GM12801 (cell line): ENCODE results near the gene NTM.

Source experiments
- TF ChIP-seq, protein P1 (sequence below): IDR thresholded peaks from one replicate; pipeline ENCODE4 v1.5.1; 2011; ENCODE audit warnings: control low read depth; ENCODE audit not compliant: insufficient read length; ENCODE audit errors: extremely low read depth

Gene NTM

DNA sequence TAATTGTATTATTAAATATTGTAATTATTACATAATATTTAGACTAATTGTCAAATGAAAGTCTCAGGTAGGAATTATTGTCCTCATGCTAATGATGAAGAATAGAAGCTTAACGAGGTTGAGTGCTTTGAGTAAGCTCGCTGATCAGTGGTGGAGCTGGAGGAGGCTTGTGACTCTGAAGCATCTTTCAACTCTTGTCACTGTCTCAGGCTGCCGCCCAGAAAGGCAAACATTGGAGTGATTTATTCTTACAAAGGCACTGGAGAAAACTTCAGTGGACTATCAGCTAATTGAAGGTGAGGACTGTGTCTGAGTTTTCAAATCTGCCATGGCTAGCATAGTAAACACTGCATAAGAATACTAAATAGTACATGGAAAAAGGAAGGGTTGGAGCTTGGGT is 595.1 kb downstream of the NTM start:
- TF ChIP-seq, protein P1, sequence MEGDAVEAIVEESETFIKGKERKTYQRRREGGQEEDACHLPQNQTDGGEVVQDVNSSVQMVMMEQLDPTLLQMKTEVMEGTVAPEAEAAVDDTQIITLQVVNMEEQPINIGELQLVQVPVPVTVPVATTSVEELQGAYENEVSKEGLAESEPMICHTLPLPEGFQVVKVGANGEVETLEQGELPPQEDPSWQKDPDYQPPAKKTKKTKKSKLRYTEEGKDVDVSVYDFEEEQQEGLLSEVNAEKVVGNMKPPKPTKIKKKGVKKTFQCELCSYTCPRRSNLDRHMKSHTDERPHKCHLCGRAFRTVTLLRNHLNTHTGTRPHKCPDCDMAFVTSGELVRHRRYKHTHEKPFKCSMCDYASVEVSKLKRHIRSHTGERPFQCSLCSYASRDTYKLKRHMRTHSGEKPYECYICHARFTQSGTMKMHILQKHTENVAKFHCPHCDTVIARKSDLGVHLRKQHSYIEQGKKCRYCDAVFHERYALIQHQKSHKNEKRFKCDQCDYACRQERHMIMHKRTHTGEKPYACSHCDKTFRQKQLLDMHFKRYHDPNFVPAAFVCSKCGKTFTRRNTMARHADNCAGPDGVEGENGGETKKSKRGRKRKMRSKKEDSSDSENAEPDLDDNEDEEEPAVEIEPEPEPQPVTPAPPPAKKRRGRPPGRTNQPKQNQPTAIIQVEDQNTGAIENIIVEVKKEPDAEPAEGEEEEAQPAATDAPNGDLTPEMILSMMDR = no peak

DNA sequence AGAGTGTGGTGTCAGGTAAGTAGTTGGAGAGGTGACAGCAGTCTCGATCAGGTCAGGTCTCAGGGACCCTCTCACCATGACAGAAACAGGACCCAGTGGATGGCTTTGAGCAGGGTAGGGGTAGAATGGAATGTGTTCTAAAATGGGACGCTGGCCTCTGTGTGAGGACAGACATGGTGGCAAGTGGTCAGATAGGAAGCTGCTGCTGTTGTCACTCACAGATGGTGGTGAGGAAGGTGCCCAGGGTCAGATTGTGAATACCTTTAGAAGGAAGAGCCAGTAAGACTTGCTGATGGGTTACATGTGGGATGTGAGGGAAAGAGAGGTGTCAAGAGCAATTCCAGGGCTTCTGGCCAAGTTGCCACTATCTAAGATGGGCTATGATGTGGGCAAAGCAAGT is 596.3 kb downstream of the NTM start:
- TF ChIP-seq, protein P1 = no peak

DNA sequence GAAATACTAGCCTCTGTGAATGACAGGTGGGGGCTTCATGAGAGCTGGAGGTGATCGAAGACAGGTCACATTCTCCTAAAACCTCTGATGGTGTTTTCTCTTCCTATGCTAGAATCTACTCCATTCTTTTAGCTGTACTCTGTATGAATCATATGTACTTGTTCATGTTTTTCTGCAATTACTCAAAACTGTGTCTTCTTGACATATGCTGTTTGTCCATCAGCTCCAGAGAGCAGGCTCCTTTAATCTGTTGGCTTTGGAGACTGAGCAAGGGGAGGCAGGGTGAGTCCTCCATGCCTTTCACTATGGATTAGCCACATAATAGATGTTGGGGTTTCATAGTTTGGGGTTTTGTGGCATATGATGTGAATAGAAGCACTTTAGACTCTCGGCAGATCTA is 598.8 kb downstream of the NTM start:
- TF ChIP-seq, protein P1 = no peak

DNA sequence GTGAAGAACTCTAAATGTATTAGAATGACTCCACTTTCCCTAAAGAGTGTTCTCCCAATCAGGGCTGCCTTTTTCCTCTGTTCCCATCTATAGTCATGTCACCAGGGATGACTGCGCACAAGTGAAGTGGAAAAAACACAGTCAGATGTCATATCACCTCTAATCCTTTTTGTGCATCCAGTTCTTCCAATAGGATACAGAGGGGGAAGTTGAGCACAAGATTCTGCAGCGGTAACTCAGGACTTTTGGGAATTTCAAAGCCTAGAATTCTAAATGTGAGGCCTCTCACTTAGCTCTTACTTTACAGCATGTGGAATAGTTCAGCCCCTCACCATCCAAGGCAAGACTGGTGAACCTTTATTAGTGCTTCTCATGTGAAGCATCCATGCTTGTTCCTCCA is 602.6 kb downstream of the NTM start:
- TF ChIP-seq, protein P1 = no peak

DNA sequence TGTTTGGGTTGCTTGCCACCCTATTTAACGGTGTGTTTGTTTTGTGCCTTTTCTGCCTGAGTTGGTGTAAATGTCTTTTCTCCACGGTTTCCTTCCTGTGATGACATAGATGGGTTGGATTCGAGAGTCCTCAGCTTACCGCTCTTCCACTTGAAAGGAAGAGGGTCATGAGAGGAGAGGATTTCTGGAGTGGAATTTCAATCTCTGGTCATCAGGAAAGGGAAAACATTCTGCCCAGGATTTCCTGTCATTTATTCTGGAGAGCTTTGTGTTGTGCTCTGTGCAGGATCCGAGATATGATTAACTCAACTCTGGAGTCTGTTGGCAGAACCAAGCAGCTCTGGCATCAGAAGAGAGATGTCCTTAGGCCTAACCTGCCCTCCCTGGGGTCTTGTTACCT is 605.2 kb downstream of the NTM start:
- TF ChIP-seq, protein P1 = no peak

DNA sequence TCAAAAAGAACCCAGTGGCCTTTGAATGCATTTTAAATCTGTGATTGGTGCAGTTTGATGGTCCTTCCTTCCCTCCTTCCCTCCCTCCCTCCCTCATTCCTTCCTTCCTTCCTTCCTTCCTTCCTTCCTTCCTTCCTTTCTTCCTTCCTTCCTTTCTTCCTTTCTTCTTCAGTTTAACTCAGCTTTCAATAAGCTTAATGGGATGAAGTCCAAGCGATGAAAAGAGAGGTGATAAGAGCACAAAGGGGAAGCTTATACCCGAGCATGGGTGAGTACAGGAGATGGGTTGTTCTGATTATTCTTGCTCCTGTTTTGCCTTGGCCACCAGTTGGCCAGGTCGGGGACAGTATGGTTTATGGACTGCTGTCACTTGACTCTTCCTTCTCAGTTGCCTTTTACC is 605.6 kb downstream of the NTM start:
- TF ChIP-seq, protein P1 = no peak

DNA sequence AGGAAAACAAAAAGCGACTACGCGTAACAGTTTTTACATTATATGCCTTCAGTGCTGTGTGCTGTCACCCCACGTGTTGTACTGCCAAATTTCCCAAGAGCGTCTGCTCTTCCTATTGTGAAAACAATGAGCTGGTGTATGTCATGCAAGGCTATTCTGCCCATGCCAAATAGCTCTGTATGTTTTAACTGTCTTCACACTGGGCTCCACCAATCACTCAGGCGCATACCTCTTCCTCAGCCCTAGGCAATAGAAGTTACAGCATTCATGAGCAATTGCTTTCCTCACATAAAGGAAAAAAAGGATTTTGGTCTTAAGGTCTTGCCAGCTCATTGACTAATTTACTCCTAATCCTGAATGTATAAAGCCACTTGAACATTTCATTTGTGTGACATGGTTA is 606.8 kb downstream of the NTM start:
- TF ChIP-seq, protein P1 = no peak

DNA sequence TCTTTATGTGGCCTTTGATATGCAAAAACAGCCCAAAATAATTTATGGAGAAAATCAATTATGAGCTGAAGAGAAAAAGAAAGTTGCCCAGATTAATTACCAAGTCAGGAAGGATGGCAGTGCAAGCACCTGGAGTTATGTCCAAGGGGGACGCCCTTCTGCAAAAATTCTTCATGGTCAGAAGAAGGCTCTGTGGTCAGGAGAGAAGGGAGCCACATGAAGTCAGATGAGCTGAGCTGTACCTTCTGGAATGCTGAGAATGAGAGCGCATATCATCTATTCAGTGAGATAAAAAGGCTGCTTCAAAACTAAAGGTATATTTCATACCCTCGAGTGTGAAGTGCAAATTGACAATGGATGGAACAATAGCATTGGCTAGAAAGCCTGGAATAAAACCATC is 607.4 kb downstream of the NTM start:
- TF ChIP-seq, protein P1 = no peak
